ENCODE results near the gene ECM1. TPM values are rescaled to one million over a fixed set of nuclear protein-coding genes. Genes with fewer than 3 reads are reported as not detected.

ECM1 gene
- total RNA-seq, 1 donor, result 30.0 TPM

- Histone ChIP-seq H3K79me2 (ENCODE audit: insufficient read depth, low read length) (peaks cover 21% of the 10 kb centered on the region), H3K36me3 (ENCODE audit: insufficient read depth, low read length) (peaks cover 9% of the 10 kb centered on the region), H3K9me3 (ENCODE audit: low read depth, low read length) (no peaks in the 10 kb centered on the region), H2AFZ (ENCODE audit: low read length) (no peak overlapping the region), H3K4me3 (ENCODE audit: insufficient read depth, low read length) (no peak overlapping the region), H3K27me3 (ENCODE audit: insufficient read depth, low read length) (no peaks in the 10 kb centered on the region), H3K4me2 (ENCODE audit: insufficient read depth, low read length) (peak overlapping the region; percentile 24), H4K20me1 (ENCODE audit: insufficient read depth, low read length) (peaks cover 6% of the 10 kb centered on the region), H3K4me1 (ENCODE audit: insufficient read depth, low read length) (peaks cover 48% of the 10 kb centered on the region), H3K27ac (ENCODE audit: low read depth, low read length) (peak overlapping the region; percentile 100)
- peak; percentile 89 for TF ChIP-seq CTCF (IDR thresholded peaks at IDR 0.05; ENCODE audit: extremely low read depth, low read depth, low read length)
- DNase-seq (ENCODE audit: insufficient read length, low spot score, missing footprints), result peak; percentile 96
These were observed 52.1 kb downstream of the ECM1 start for GRCh38 chr1:150560011-150560438.

- H3K9me3 ChIP-seq (ENCODE audit: low read depth, low read length), result no peaks in the 10 kb centered on the region
- H3K36me3 ChIP-seq (ENCODE audit: insufficient read depth, low read length), result peaks cover 5% of the 10 kb centered on the region
- peak; percentile 98 for DNase-seq (ENCODE audit: insufficient read length, low spot score, missing footprints)
- peak overlapping the region; percentile 85 for H2AFZ ChIP-seq (ENCODE audit: low read length)
- H3K79me2 ChIP-seq (ENCODE audit: insufficient read depth, low read length), result peaks cover 21% of the 10 kb centered on the region
- peaks cover 6% of the 10 kb centered on the region for H4K20me1 ChIP-seq (ENCODE audit: insufficient read depth, low read length)
- TF ChIP-seq CTCF (IDR thresholded peaks at IDR 0.05; ENCODE audit: extremely low read depth, low read depth, low read length), result peak; percentile 81
- H3K27ac ChIP-seq (ENCODE audit: low read depth, low read length), result peak overlapping the region; percentile 100
- H3K4me3 ChIP-seq (ENCODE audit: insufficient read depth, low read length), result peak overlapping the region; percentile 81
- H3K27me3 ChIP-seq (ENCODE audit: insufficient read depth, low read length), result no peaks in the 10 kb centered on the region
- H3K4me2 ChIP-seq (ENCODE audit: insufficient read depth, low read length), result peak overlapping the region; percentile 96
- peaks cover 52% of the 10 kb centered on the region for H3K4me1 ChIP-seq (ENCODE audit: insufficient read depth, low read length)
These were observed 52.8 kb downstream of the ECM1 start for GRCh38 chr1:150560576-150561253.

GRCh38 chr1:150561254-150561973 is 53.5 kb downstream of the ECM1 start:
- Histone ChIP-seq H3K4me3 (ENCODE audit: insufficient read depth, low read length) (peak overlapping the region; percentile 81), H3K9me3 (ENCODE audit: low read depth, low read length) (no peaks in the 10 kb centered on the region), H2AFZ (ENCODE audit: low read length) (peak overlapping the region; percentile 85), H3K79me2 (ENCODE audit: insufficient read depth, low read length) (peaks cover 24% of the 10 kb centered on the region), H4K20me1 (ENCODE audit: insufficient read depth, low read length) (peaks cover 6% of the 10 kb centered on the region), H3K36me3 (ENCODE audit: insufficient read depth, low read length) (peaks cover 2% of the 10 kb centered on the region), H3K27ac (ENCODE audit: low read depth, low read length) (peak overlapping the region; percentile 100), H3K27me3 (ENCODE audit: insufficient read depth, low read length) (no peaks in the 10 kb centered on the region), H3K4me2 (ENCODE audit: insufficient read depth, low read length) (peak overlapping the region; percentile 96), H3K4me1 (ENCODE audit: insufficient read depth, low read length) (peaks cover 52% of the 10 kb centered on the region)
- peak; percentile 14 for TF ChIP-seq CTCF (IDR thresholded peaks at IDR 0.05; ENCODE audit: extremely low read depth, low read depth, low read length)
- peak; percentile 99 for DNase-seq (ENCODE audit: insufficient read length, low spot score, missing footprints)

GRCh38 chr1:150561974-150562445 is 54.1 kb downstream of the ECM1 start:
- Histone ChIP-seq H3K9me3 (ENCODE audit: low read depth, low read length) (no peaks in the 10 kb centered on the region), H3K36me3 (ENCODE audit: insufficient read depth, low read length) (peaks cover 2% of the 10 kb centered on the region), H3K79me2 (ENCODE audit: insufficient read depth, low read length) (peaks cover 30% of the 10 kb centered on the region), H4K20me1 (ENCODE audit: insufficient read depth, low read length) (peaks cover 6% of the 10 kb centered on the region), H3K4me3 (ENCODE audit: insufficient read depth, low read length) (peak overlapping the region; percentile 81), H3K27ac (ENCODE audit: low read depth, low read length) (peak overlapping the region; percentile 100), H3K4me1 (ENCODE audit: insufficient read depth, low read length) (peaks cover 55% of the 10 kb centered on the region), H3K4me2 (ENCODE audit: insufficient read depth, low read length) (peak overlapping the region; percentile 96), H3K27me3 (ENCODE audit: insufficient read depth, low read length) (no peaks in the 10 kb centered on the region), H2AFZ (ENCODE audit: low read length) (peak overlapping the region; percentile 48)
- TF ChIP-seq CTCF (IDR thresholded peaks at IDR 0.05; ENCODE audit: extremely low read depth, low read depth, low read length), result no peak
- peak; percentile 96 for DNase-seq (ENCODE audit: insufficient read length, low spot score, missing footprints)

Data from osteoblast (primary cell).